Tibial nerve (tissue), 4 donors: Measurements from ENCODE around the gene SPEF2. TPM values are rescaled to one million over a fixed set of nuclear protein-coding genes. Genes with fewer than 3 reads are reported as not detected.

ENCODE experiments used
- DNase-seq, 2 donors: peaks; one replicate each; pipeline ENCODE4 v3.0.0-alpha.2; 2019; ENCODE audit warnings: low spot score in 2 of 2
- H3K27ac ChIP-seq, 4 donors: fragments of 200-600 bp; sonication (generic) in 3 of 4; one replicate each; pipeline ENCODE4 v1.5.1; 2017 to 2019; ENCODE audit warnings: mild to moderate bottlenecking in 1 of 4
- H3K27me3 ChIP-seq, 2 donors: fragments of 200-600 bp; sonication (generic) in 1 of 2; one replicate each; pipeline versions ENCODE4 v1.5.1 to v1.6.0; 2017 to 2019
- H3K36me3 ChIP-seq, 3 donors: fragments of 200-600 bp; sonication (generic); one replicate each; pipeline ENCODE4 v1.5.1; 2018 to 2019
- H3K4me1 ChIP-seq, 4 donors: fragments of 200-600 bp; sonication (generic) in 3 of 4; one replicate each; pipeline ENCODE4 v1.5.1; 2017 to 2019
- H3K4me3 ChIP-seq, 4 donors: fragments of 200-600 bp; sonication (generic) in 3 of 4; one replicate each; pipeline ENCODE4 v1.5.1; 2017 to 2019; ENCODE audit warnings: mild to moderate bottlenecking in 1 of 4, moderate library complexity in 1 of 4
- H3K9me3 ChIP-seq, 4 donors: fragments of 200-600 bp; sonication (generic) in 3 of 4; one replicate each; pipeline ENCODE4 v1.5.1; 2017 to 2019
- CTCF ChIP-seq, 5 experiments: fragments of 200-600 bp in 3 of 5; fragments of 450-650 bp in 2 of 5; sonication (generic) in 3 of 5; IDR thresholded peaks; one replicate each; pipeline ENCODE4 v1.5.1; 2016 to 2019; ENCODE audit warnings: antibody characterized with exemption in 5 of 5, mild to moderate bottlenecking in 3 of 5, moderate library complexity in 2 of 5
- EP300 ChIP-seq, 2 donors: sonication (generic); formaldehyde crosslinking; IDR thresholded peaks; one replicate each; pipeline ENCODE4 v1.6.1; 2017; ENCODE audit warnings: antibody characterized with exemption in 2 of 2, mild to moderate bottlenecking in 1 of 2
- POLR2A ChIP-seq, 2 donors: fragments of 450-650 bp; IDR thresholded peaks; one replicate each; pipeline ENCODE4 v1.6.1; 2017; ENCODE audit warnings: antibody characterized with exemption in 2 of 2, mild to moderate bottlenecking in 2 of 2, moderate library complexity in 2 of 2
- WGBS, 2 donors: methylation state at CpG; one replicate each; pipeline ENCODE4 v1.1.5; 2018; 5-methylcytosine and 5-hydroxymethylcytosine counted together
- total RNA-seq, 4 donors: library from RNA; depleted of rRNA; stranded (reverse); fragments of >200 nt; gene quantifications; one replicate each; pipeline ENCODE4 v1.1.0, GENCODE V29; 2016

Gene SPEF2
- total RNA-seq, 4 donors from 2014 or later, result 5.1 to 33.5 (median 17.5) TPM

GRCh38 chr5:35717718-35718117, 100.1 kb downstream of the SPEF2 start:
- DNase-seq, result no peak
- H3K4me1 ChIP-seq, result no peaks in the 10 kb centered on the region
- H3K4me3 ChIP-seq, result no peak overlapping the region
- no peak overlapping the region for H3K27ac ChIP-seq
- no peaks in the 10 kb centered on the region for H3K9me3 ChIP-seq
- no peaks in the 10 kb centered on the region for H3K27me3 ChIP-seq
- 71 to 75% methylated on average over 5 of the region's 5 CpGs for WGBS, 2 donors
- TF ChIP-seq EP300 (IDR thresholded peaks at IDR 0.05), result no peak
- no peak for TF ChIP-seq POLR2A (IDR thresholded peaks at IDR 0.05)
- no peaks in the 10 kb centered on the region for H3K36me3 ChIP-seq

- peaks cover 0 to 9% (median 0%) of the 10 kb centered on the region in 4 donors for H3K9me3 ChIP-seq
- DNase-seq, result no peak
- no peaks in the 10 kb centered on the region for H3K4me1 ChIP-seq
- H3K36me3 ChIP-seq, result no peaks in the 10 kb centered on the region
- H3K27ac ChIP-seq, result no peak overlapping the region
- H3K4me3 ChIP-seq, result no peak overlapping the region
- TF ChIP-seq POLR2A (IDR thresholded peaks at IDR 0.05), result no peak
- no peak for TF ChIP-seq CTCF (IDR thresholded peaks at IDR 0.05)
- TF ChIP-seq EP300 (IDR thresholded peaks at IDR 0.05), result no peak
- 94 to 99% methylated on average over 3 of the region's 3 CpGs for whole genome bisulfite sequencing, 2 donors
- no peaks in the 10 kb centered on the region for H3K27me3 ChIP-seq
These were observed 118.1 kb downstream of the SPEF2 start for GRCh38 chr5:35735718-35736117.

- Histone ChIP-seq H3K27me3 (no peaks in the 10 kb centered on the region), H3K4me1 (no peaks in the 10 kb centered on the region), H3K4me3 (no peak overlapping the region), H3K9me3 (peaks cover 0 to 9% (median 0%) of the 10 kb centered on the region in 4 donors), H3K36me3 (no peaks in the 10 kb centered on the region), H3K27ac (no peak overlapping the region)
- no peak for TF ChIP-seq POLR2A (IDR thresholded peaks at IDR 0.05)
- no peak for TF ChIP-seq CTCF (IDR thresholded peaks at IDR 0.05)
- TF ChIP-seq EP300 (IDR thresholded peaks at IDR 0.05), result no peak
- DNase-seq, result no peak
These were observed 118.6 kb downstream of the SPEF2 start for GRCh38 chr5:35736280-35736679.

- Histone ChIP-seq H3K4me3 (no peak overlapping the region), H3K36me3 (no peaks in the 10 kb centered on the region), H3K4me1 (no peaks in the 10 kb centered on the region), H3K9me3 (peaks cover 0 to 8% (median 0%) of the 10 kb centered on the region in 4 donors), H3K27me3 (no peaks in the 10 kb centered on the region), H3K27ac (no peak overlapping the region)
- WGBS, 2 donors, result 80 to 84% methylated on average over 5 of the region's 5 CpGs
- DNase-seq, result no peak
- TF ChIP-seq POLR2A (IDR thresholded peaks at IDR 0.05) (no peak), CTCF (IDR thresholded peaks at IDR 0.05) (no peak), EP300 (IDR thresholded peaks at IDR 0.05) (no peak)
These were observed 123.6 kb downstream of the SPEF2 start for GRCh38 chr5:35741126-35741716.

- peaks cover 0 to 6% (median 0%) of the 10 kb centered on the region in 4 donors for H3K9me3 ChIP-seq
- no peaks in the 10 kb centered on the region for H3K27me3 ChIP-seq
- no peak overlapping the region for H3K27ac ChIP-seq
- H3K36me3 ChIP-seq, result no peaks in the 10 kb centered on the region
- 88 to 96% methylated on average over 1 of the region's 1 CpG for WGBS, 2 donors
- TF ChIP-seq CTCF (IDR thresholded peaks at IDR 0.05) (no peak), POLR2A (IDR thresholded peaks at IDR 0.05) (no peak), EP300 (IDR thresholded peaks at IDR 0.05) (no peak)
- no peak for DNase-seq
- H3K4me3 ChIP-seq, result no peak overlapping the region
- no peaks in the 10 kb centered on the region for H3K4me1 ChIP-seq
These were observed 124.3 kb downstream of the SPEF2 start for GRCh38 chr5:35741971-35742370.

GRCh38 chr5:35743644-35744043, 126.0 kb downstream of the SPEF2 start:
- DNase-seq, result no peak
- Histone ChIP-seq H3K4me3 (no peak overlapping the region), H3K36me3 (no peaks in the 10 kb centered on the region), H3K27me3 (no peaks in the 10 kb centered on the region), H3K9me3 (peaks cover 0 to 10% (median 0%) of the 10 kb centered on the region in 4 donors), H3K27ac (no peak overlapping the region), H3K4me1 (no peaks in the 10 kb centered on the region)
- TF ChIP-seq POLR2A (IDR thresholded peaks at IDR 0.05), result no peak
- no peak for TF ChIP-seq CTCF (IDR thresholded peaks at IDR 0.05)
- no peak for TF ChIP-seq EP300 (IDR thresholded peaks at IDR 0.05)
